Measurements from ENCODE around the gene MRNIP. TPM values are rescaled to one million over a fixed set of nuclear protein-coding genes. Genes with fewer than 3 reads are reported as not detected.
"Not testable (repeated sequence)": the region's sequence is repeated elsewhere in the genome, so short reads cannot be mapped to it uniquely, and the experiment has no call there.

MRNIP gene
- total RNA-seq, 1 experiment from 2014 or later = 20.2 TPM

GRCh38 chr5:179872828-179873575 lies 14.4 kb upstream of the MRNIP start:
- Histone ChIP-seq H2AFZ (ENCODE audit: low read length) (no peak overlapping the region), H3K4me2 (ENCODE audit: low read length) (no peak overlapping the region), H3K4me1 (ENCODE audit: insufficient read depth, low read length) (no peaks in the 10 kb centered on the region), H3K4me3 (ENCODE audit: low read length) (no peak overlapping the region), H3F3A (ENCODE audit: low read length, unreplicated experiment) (no peaks in the 10 kb centered on the region), H4K20me1 (ENCODE audit: low read length) (no peaks in the 10 kb centered on the region), H3K27ac (ENCODE audit: low read length) (no peak overlapping the region), H3K79me2 (ENCODE audit: low read length) (no peaks in the 10 kb centered on the region), H3K9me3 (ENCODE audit: low read length) (no peaks in the 10 kb centered on the region), H3K9me2 (replicated peaks; ENCODE audit: low read length) (no peaks in the 10 kb centered on the region), H3K9ac (ENCODE audit: low read length) (no peak overlapping the region), H3K27me3 (ENCODE audit: low read length) (no peaks in the 10 kb centered on the region), H3K36me3 (ENCODE audit: low read depth, low read length) (no peaks in the 10 kb centered on the region; the same call in 1 of the 2 replicates)
- BruUV-seq (replicated peaks) = no TSS peak
- CTCF ChIA-PET = no interaction called here
- POLR2A ChIA-PET (ENCODE audit: unreplicated experiment) = no interaction called here
- intact Hi-C loops (cut with micrococcal nuclease) = no loop called here
- TF ChIP-seq EZH2phosphoT487 (IDR thresholded peaks at IDR 0.05; ENCODE audit: borderline replicate concordance, low read length) = no peak
- no peak for TF ChIP-seq EZH2 (IDR thresholded peaks at IDR 0.05; ENCODE audit: low read length, unreplicated experiment)
- TF ChIP-seq CTCF (conservative IDR thresholded peaks at IDR 0.05; ENCODE audit: low read depth, low read length) = no peak
- no peak for ATAC-seq
- no peak for DNase-seq

GRCh38 chr5:179872055-179872827 lies 13.6 kb upstream of the MRNIP start:
- DNase-seq = no peak
- intact Hi-C loops (cut with micrococcal nuclease) = no loop called here
- no peaks in the 10 kb centered on the region for H3K4me1 ChIP-seq (ENCODE audit: insufficient read depth, low read length)
- BruUV-seq (replicated peaks) = no TSS peak
- ChIA-PET CTCF (no interaction called here), POLR2A (ENCODE audit: unreplicated experiment) (no interaction called here)
- H3K27me3 ChIP-seq (ENCODE audit: low read length) = no peaks in the 10 kb centered on the region
- no peaks in the 10 kb centered on the region; the same call in 1 of the 2 replicates for H3K36me3 ChIP-seq (ENCODE audit: low read depth, low read length)
- H3K4me3 ChIP-seq (ENCODE audit: low read length) = no peak overlapping the region
- ATAC-seq = no peak
- H3F3A ChIP-seq (ENCODE audit: low read length, unreplicated experiment) = no peaks in the 10 kb centered on the region
- no peak overlapping the region for H3K4me2 ChIP-seq (ENCODE audit: low read length)
- no peak overlapping the region for H3K27ac ChIP-seq (ENCODE audit: low read length)
- no peak for TF ChIP-seq EZH2 (IDR thresholded peaks at IDR 0.05; ENCODE audit: low read length, unreplicated experiment)
- no peak for TF ChIP-seq CTCF (conservative IDR thresholded peaks at IDR 0.05; ENCODE audit: low read depth, low read length)
- TF ChIP-seq EZH2phosphoT487 (IDR thresholded peaks at IDR 0.05; ENCODE audit: borderline replicate concordance, low read length) = no peak
- H4K20me1 ChIP-seq (ENCODE audit: low read length) = no peaks in the 10 kb centered on the region
- H3K9ac ChIP-seq (ENCODE audit: low read length) = no peak overlapping the region
- no peaks in the 10 kb centered on the region for H3K9me2 ChIP-seq (replicated peaks; ENCODE audit: low read length)
- no peak overlapping the region for H2AFZ ChIP-seq (ENCODE audit: low read length)
- H3K79me2 ChIP-seq (ENCODE audit: low read length) = no peaks in the 10 kb centered on the region
- no peaks in the 10 kb centered on the region for H3K9me3 ChIP-seq (ENCODE audit: low read length)

GRCh38 chr5:179871533-179871932 lies 12.9 kb upstream of the MRNIP start:
- H3K9me3 ChIP-seq (ENCODE audit: low read length); H2AFZ ChIP-seq (ENCODE audit: low read length); CTCF ChIA-PET; intact Hi-C loops (cut with micrococcal nuclease); POLR2A ChIA-PET (ENCODE audit: unreplicated experiment); H3K79me2 ChIP-seq (ENCODE audit: low read length); H3K36me3 ChIP-seq (ENCODE audit: low read depth, low read length); BruUV-seq (replicated peaks); H3K9me2 ChIP-seq (replicated peaks; ENCODE audit: low read length); H3K4me2 ChIP-seq (ENCODE audit: low read length); H3K27ac ChIP-seq (ENCODE audit: low read length); H3K4me3 ChIP-seq (ENCODE audit: low read length); H3K9ac ChIP-seq (ENCODE audit: low read length); ATAC-seq; H4K20me1 ChIP-seq (ENCODE audit: low read length); H3F3A ChIP-seq (ENCODE audit: low read length, unreplicated experiment); DNase-seq; H3K4me1 ChIP-seq (ENCODE audit: insufficient read depth, low read length); H3K27me3 ChIP-seq (ENCODE audit: low read length): not testable (repeated sequence)
